GM23338 (cell line): Measurements from ENCODE around the gene ULK4. TPM values are rescaled to one million over a fixed set of nuclear protein-coding genes. Genes with fewer than 3 reads are reported as not detected.

ENCODE experiments used
- ATAC-seq: fragments of 200-7000 bp; cut with Tn5 transposase; 3 replicates; pipeline ENCODE4 v1.9.1; 2020
- DNase-seq: peaks from one replicate; pipeline ENCODE4 v3.0.0-alpha.2; 2015; ENCODE audit warnings: low spot score
- H2AFZ ChIP-seq: fragments of 200-600 bp; sonication (generic); 2 replicates; pipeline ENCODE4 v1.8.0; 2016; ENCODE audit warnings: antibody characterized with exemption, mild to moderate bottlenecking, moderate library complexity
- H3F3A ChIP-seq: fragments of 200-600 bp; sonication (generic); replicated peaks from 2 replicates; pipeline ENCODE4 v1.8.0; 2017; ENCODE audit warnings: antibody characterized with exemption, mixed run types, low read depth
- H3K27ac ChIP-seq: fragments of 200-600 bp; sonication (generic); 2 replicates; pipeline ENCODE4 v1.6.1; 2016; ENCODE audit warnings: low read depth
- H3K27me3 ChIP-seq: fragments of 200-600 bp; sonication (generic); 2 replicates; pipeline ENCODE4 v1.8.0; 2016; ENCODE audit warnings: mild to moderate bottlenecking, mixed run types, moderate library complexity; ENCODE audit not compliant: insufficient read depth
- H3K36me3 ChIP-seq: fragments of 200-600 bp; sonication (generic); 2 replicates; pipeline ENCODE4 v1.8.0; 2016; ENCODE audit warnings: mild to moderate bottlenecking; ENCODE audit not compliant: insufficient read depth
- H3K4me1 ChIP-seq: fragments of 200-600 bp; sonication (generic); 2 replicates; pipeline ENCODE4 v1.8.0; 2016; ENCODE audit warnings: mild to moderate bottlenecking, moderate library complexity; ENCODE audit not compliant: insufficient read depth
- H3K4me2 ChIP-seq: fragments of 200-600 bp; sonication (generic); 2 replicates; pipeline ENCODE4 v1.7.1; 2017; ENCODE audit warnings: mixed run types
- H3K4me3 ChIP-seq: fragments of 200-600 bp; sonication (generic); 2 replicates; pipeline ENCODE4 v1.6.1; 2016; ENCODE audit warnings: mixed run types
- H3K79me2 ChIP-seq: fragments of 200-600 bp; sonication (generic); replicated peaks from 2 replicates; pipeline ENCODE4 v1.8.0; 2017; ENCODE audit warnings: mild to moderate bottlenecking; ENCODE audit not compliant: insufficient read depth
- H3K9me2 ChIP-seq: fragments of 200-600 bp; sonication (generic); 2 replicates; pipeline ENCODE4 v1.8.0; 2017; ENCODE audit not compliant: insufficient read depth
- H4K20me1 ChIP-seq: fragments of 200-600 bp; sonication (generic); replicated peaks from 2 replicates; pipeline ENCODE4 v1.8.0; 2017; ENCODE audit warnings: mild to moderate bottlenecking; ENCODE audit not compliant: insufficient read depth
- H3K27ac Mint-ChIP-seq: 2 replicates; pipeline ENCODE4 v1.8.0; 2020; ENCODE audit warnings: inconsistent platforms, mild to moderate bottlenecking, moderate library complexity, mixed read lengths
- H3K27me3 Mint-ChIP-seq: 3 replicates; pipeline ENCODE4 v1.8.0; 2022; ENCODE audit warnings: low read depth, mild to moderate bottlenecking, moderate library complexity, mixed read lengths, inconsistent platforms; ENCODE audit not compliant: insufficient read depth, poor library complexity
- H3K36me3 Mint-ChIP-seq: 3 replicates; pipeline ENCODE4 v1.8.0; 2021; ENCODE audit warnings: low read depth, mild to moderate bottlenecking, inconsistent platforms, moderate library complexity, mixed read lengths
- H3K4me1 Mint-ChIP-seq: 3 replicates; pipeline ENCODE4 v1.8.0; 2020; ENCODE audit warnings: mild to moderate bottlenecking, inconsistent platforms, mixed read lengths
- H3K4me3 Mint-ChIP-seq: 3 replicates; pipeline ENCODE4 v1.8.0; 2021; ENCODE audit warnings: moderate library complexity, mild to moderate bottlenecking, inconsistent platforms, mixed read lengths
- H3K9me3 Mint-ChIP-seq: 3 replicates; pipeline ENCODE4 v1.8.0; 2020; ENCODE audit warnings: moderate library complexity, mild to moderate bottlenecking, inconsistent platforms, mixed read lengths
- CREB1 ChIP-seq: fragments of 250-450 bp; sonication (Bioruptor Pico); IDR thresholded peaks from 2 replicates; pipeline ENCODE4 v1.5.0; 2020; ENCODE audit warnings: low read depth, mild to moderate bottlenecking, moderate library complexity
- ETS1 ChIP-seq: IDR thresholded peaks from 2 replicates; pipeline ENCODE4 v1.6.1; 2016; ENCODE audit warnings: antibody characterized with exemption
- EZH2phosphoT487 ChIP-seq: fragments of 200-600 bp; sonication (generic); IDR thresholded peaks from one replicate; pipeline ENCODE4 v1.8.1; 2018; ENCODE audit warnings: antibody characterized with exemption; ENCODE audit not compliant: unreplicated experiment
- JUNB ChIP-seq: IDR thresholded peaks from one replicate; pipeline ENCODE4 v1.6.1; 2016; ENCODE audit warnings: antibody characterized with exemption; ENCODE audit not compliant: unreplicated experiment
- NANOG ChIP-seq: IDR thresholded peaks from 2 replicates; pipeline ENCODE4 v1.6.1; 2016; ENCODE audit warnings: antibody characterized with exemption, borderline replicate concordance
- POLR2AphosphoS5 ChIP-seq: IDR thresholded peaks from 2 replicates; pipeline ENCODE4 v1.6.1; 2016; ENCODE audit warnings: antibody characterized with exemption, low read depth
- REST ChIP-seq: IDR thresholded peaks from one replicate; pipeline ENCODE4 v1.6.1; 2018; ENCODE audit warnings: antibody characterized with exemption; ENCODE audit not compliant: unreplicated experiment
- ZNF114 ChIP-seq: fragments of 250-450 bp; sonication (Bioruptor Pico); IDR thresholded peaks from 2 replicates; pipeline ENCODE4 v1.5.0; 2020; ENCODE audit warnings: mild to moderate bottlenecking, moderate library complexity
- polyA plus RNA-seq: library from polyadenylated mRNA; unstranded; fragments of >200 nt; fragmentation: Nextera tagmentation; extraction: Ambion mirVana; gene quantifications from 2 replicates; pipeline ENCODE4 v1.2.1, GENCODE V29; 2016
- total RNA-seq: library from RNA; depleted of rRNA; stranded (reverse); fragments of >200 nt; shearing (Covaris generic); gene quantifications from 2 replicates; pipeline ENCODE4 v1.2.3, GENCODE V29; 2014
- TF ChIP-seq, protein P1 (sequence below), 2 experiments: fragments of 200-600 bp in 1 of 2; sonication (generic) in 1 of 2; conservative IDR thresholded peaks; 2 replicates each; pipeline versions ENCODE4 v1.5.1 to v1.6.1; 2016 to 2017; ENCODE audit warnings: antibody characterized with exemption in 2 of 2, low read depth in 2 of 2, mild to moderate bottlenecking in 2 of 2, moderate library complexity in 1 of 2
- TF ChIP-seq, protein P2 (sequence below): fragments of 250-450 bp; sonication (Bioruptor Pico); IDR thresholded peaks from 2 replicates; pipeline ENCODE4 v1.5.0; 2020; ENCODE audit warnings: mild to moderate bottlenecking, moderate library complexity

The ULK4 gene
- total and polyA plus RNA-seq, 2 experiments from 2014 or later, result 20.8 to 41.4 TPM

DNA sequence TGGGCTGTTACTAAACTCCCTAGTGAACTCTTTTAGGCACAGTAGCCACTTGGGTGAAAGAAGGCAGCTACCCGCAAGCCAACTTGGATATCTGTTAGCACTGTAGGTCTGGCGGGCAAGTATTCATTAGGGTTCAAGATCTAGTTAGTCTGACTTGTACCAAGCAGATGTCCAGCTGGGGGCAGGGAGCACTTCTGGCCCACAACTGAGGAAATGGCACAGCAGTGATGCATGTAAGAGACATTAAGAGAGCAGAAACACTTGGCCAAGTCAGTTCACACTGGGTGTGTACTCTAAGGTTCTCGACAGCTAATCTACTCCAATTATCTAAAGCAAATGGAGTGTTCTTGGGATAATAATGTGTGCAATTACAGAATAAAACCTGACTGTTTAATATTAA lies 630.9 kb downstream of the ULK4 start (continued):
- TF ChIP-seq REST, result no peak
- no peak for TF ChIP-seq CREB1 (CRISPR knock-in tag)
- no peak for TF ChIP-seq JUNB
- TF ChIP-seq, protein P1, sequence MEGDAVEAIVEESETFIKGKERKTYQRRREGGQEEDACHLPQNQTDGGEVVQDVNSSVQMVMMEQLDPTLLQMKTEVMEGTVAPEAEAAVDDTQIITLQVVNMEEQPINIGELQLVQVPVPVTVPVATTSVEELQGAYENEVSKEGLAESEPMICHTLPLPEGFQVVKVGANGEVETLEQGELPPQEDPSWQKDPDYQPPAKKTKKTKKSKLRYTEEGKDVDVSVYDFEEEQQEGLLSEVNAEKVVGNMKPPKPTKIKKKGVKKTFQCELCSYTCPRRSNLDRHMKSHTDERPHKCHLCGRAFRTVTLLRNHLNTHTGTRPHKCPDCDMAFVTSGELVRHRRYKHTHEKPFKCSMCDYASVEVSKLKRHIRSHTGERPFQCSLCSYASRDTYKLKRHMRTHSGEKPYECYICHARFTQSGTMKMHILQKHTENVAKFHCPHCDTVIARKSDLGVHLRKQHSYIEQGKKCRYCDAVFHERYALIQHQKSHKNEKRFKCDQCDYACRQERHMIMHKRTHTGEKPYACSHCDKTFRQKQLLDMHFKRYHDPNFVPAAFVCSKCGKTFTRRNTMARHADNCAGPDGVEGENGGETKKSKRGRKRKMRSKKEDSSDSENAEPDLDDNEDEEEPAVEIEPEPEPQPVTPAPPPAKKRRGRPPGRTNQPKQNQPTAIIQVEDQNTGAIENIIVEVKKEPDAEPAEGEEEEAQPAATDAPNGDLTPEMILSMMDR (conservative IDR thresholded peaks at IDR 0.05; ENCODE audit: low read depth in 2 of 2), result no peak
- TF ChIP-seq EZH2phosphoT487, result no peak
- no peak for TF ChIP-seq ETS1
- no peak for TF ChIP-seq POLR2AphosphoS5

DNA sequence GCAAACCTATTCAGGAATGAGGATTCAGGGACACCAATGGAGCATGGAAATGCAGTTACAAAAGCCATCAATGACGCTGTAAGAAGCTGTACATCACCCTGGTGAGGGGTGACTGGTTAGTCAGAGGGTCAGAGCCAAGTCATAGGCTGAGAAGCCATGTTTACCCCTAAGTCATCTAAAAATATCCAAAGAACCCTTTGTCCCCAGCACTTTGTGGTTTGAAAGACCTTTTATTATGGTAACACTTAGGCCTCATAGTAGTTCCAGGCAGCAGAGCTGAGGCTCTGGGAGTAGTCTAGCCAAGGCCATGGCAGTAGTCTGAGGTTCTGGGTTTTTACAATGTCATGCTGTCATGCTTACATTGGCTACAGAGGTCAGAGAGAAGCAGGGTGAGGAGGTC lies 631.4 kb downstream of the ULK4 start:
- Mint-ChIP-seq H3K4me1 (peaks cover 45% of the 10 kb centered on the region), H3K36me3 (no peaks in the 10 kb centered on the region), H3K9me3 (no peaks in the 10 kb centered on the region), H3K4me3 (no peak overlapping the region), H3K27me3 (no peaks in the 10 kb centered on the region), H3K27ac (peak overlapping the region; percentile 20; the same call in 1 of the 2 replicates)
- peak; percentile 7 for DNase-seq
- H3F3A ChIP-seq, result no peaks in the 10 kb centered on the region
- no peaks in the 10 kb centered on the region; the same call in 1 of the 2 replicates for H3K9me2 ChIP-seq
- peak overlapping the region; percentile 34; the same call in 1 of the 2 replicates for H3K4me2 ChIP-seq
- no peaks in the 10 kb centered on the region for H3K79me2 ChIP-seq
- peaks cover 16% of the 10 kb centered on the region for H3K4me1 ChIP-seq
- no peak overlapping the region for H3K27ac ChIP-seq
- H4K20me1 ChIP-seq, result no peaks in the 10 kb centered on the region
- no peaks in the 10 kb centered on the region for H3K36me3 ChIP-seq
- H3K27me3 ChIP-seq, result no peaks in the 10 kb centered on the region
- ATAC-seq, result peak; percentile 80
- H3K4me3 ChIP-seq, result no peak overlapping the region
- H2AFZ ChIP-seq, result 0 out of 2 replicates have a peak overlapping the region, but pooled peaks have one; percentile 52
- no peak for TF ChIP-seq NANOG
- TF ChIP-seq ZNF114 (CRISPR knock-in tag), result no peak
- TF ChIP-seq, protein P2, sequence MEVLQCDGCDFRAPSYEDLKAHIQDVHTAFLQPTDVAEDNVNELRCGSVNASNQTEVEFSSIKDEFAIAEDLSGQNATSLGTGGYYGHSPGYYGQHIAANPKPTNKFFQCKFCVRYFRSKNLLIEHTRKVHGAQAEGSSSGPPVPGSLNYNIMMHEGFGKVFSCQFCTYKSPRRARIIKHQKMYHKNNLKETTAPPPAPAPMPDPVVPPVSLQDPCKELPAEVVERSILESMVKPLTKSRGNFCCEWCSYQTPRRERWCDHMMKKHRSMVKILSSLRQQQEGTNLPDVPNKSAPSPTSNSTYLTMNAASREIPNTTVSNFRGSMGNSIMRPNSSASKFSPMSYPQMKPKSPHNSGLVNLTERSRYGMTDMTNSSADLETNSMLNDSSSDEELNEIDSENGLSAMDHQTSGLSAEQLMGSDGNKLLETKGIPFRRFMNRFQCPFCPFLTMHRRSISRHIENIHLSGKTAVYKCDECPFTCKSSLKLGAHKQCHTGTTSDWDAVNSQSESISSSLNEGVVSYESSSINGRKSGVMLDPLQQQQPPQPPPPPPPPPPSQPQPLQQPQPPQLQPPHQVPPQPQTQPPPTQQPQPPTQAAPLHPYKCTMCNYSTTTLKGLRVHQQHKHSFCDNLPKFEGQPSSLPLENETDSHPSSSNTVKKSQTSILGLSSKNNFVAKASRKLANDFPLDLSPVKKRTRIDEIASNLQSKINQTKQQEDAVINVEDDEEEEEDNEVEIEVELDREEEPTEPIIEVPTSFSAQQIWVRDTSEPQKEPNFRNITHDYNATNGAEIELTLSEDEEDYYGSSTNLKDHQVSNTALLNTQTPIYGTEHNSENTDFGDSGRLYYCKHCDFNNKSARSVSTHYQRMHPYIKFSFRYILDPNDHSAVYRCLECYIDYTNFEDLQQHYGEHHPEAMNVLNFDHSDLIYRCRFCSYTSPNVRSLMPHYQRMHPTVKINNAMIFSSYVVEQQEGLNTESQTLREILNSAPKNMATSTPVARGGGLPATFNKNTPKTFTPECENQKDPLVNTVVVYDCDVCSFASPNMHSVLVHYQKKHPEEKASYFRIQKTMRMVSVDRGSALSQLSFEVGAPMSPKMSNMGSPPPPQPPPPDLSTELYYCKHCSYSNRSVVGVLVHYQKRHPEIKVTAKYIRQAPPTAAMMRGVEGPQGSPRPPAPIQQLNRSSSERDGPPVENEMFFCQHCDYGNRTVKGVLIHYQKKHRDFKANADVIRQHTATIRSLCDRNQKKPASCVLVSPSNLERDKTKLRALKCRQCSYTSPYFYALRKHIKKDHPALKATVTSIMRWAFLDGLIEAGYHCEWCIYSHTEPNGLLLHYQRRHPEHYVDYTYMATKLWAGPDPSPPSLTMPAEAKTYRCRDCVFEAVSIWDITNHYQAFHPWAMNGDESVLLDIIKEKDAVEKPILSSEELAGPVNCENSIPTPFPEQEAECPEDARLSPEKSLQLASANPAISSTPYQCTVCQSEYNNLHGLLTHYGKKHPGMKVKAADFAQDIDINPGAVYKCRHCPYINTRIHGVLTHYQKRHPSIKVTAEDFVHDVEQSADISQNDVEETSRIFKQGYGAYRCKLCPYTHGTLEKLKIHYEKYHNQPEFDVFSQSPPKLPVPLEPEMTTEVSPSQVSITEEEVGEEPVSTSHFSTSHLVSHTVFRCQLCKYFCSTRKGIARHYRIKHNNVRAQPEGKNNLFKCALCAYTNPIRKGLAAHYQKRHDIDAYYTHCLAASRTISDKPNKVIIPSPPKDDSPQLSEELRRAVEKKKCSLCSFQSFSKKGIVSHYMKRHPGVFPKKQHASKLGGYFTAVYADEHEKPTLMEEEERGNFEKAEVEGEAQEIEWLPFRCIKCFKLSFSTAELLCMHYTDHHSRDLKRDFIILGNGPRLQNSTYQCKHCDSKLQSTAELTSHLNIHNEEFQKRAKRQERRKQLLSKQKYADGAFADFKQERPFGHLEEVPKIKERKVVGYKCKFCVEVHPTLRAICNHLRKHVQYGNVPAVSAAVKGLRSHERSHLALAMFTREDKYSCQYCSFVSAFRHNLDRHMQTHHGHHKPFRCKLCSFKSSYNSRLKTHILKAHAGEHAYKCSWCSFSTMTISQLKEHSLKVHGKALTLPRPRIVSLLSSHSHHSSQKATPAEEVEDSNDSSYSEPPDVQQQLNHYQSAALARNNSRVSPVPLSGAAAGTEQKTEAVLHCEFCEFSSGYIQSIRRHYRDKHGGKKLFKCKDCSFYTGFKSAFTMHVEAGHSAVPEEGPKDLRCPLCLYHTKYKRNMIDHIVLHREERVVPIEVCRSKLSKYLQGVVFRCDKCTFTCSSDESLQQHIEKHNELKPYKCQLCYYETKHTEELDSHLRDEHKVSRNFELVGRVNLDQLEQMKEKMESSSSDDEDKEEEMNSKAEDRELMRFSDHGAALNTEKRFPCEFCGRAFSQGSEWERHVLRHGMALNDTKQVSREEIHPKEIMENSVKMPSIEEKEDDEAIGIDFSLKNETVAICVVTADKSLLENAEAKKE (CRISPR knock-in tag), result no peak; the same call in 1 of the 2 replicates
- TF ChIP-seq ETS1, result no peak
